Glomerular visceral epithelial cell (primary cell): ENCODE measurements around the gene GALNT2.

Experiments
- DNase-seq: peaks from one replicate; pipeline ENCODE4 v3.0.0-alpha.2; 2016; ENCODE audit errors: extremely low spot score

Gene GALNT2

GRCh38 chr1:230256896-230257295 is 189.9 kb downstream of the GALNT2 start:
- no peak for DNase-seq

GRCh38 chr1:230259621-230260020 is 192.6 kb downstream of the GALNT2 start:
- no peak for DNase-seq

GRCh38 chr1:230260831-230261230 is 193.8 kb downstream of the GALNT2 start:
- DNase-seq: no peak

GRCh38 chr1:230261928-230262650 is 195.1 kb downstream of the GALNT2 start:
- DNase-seq: no peak

- no peak for DNase-seq
Observed at GRCh38 chr1:230262867-230263567, 196.0 kb downstream of the GALNT2 start.

- no peak for DNase-seq
Observed at GRCh38 chr1:230263568-230264195, 196.6 kb downstream of the GALNT2 start.

GRCh38 chr1:230264342-230264741 is 197.3 kb downstream of the GALNT2 start:
- no peak for DNase-seq

GRCh38 chr1:230265200-230266115 is 198.4 kb downstream of the GALNT2 start:
- DNase-seq: no peak

- no peak for DNase-seq
Observed at GRCh38 chr1:230266456-230266855, 199.4 kb downstream of the GALNT2 start.

- no peak for DNase-seq
Observed at GRCh38 chr1:230267338-230268065, 200.5 kb downstream of the GALNT2 start.

GRCh38 chr1:230268371-230269170 is 201.5 kb downstream of the GALNT2 start:
- peak; percentile 69 for DNase-seq

- DNase-seq: no peak
Observed at GRCh38 chr1:230270185-230270558, 203.1 kb downstream of the GALNT2 start.

GRCh38 chr1:230270559-230271281 is 203.7 kb downstream of the GALNT2 start:
- DNase-seq: no peak

- DNase-seq: no peak
Observed at GRCh38 chr1:230271300-230272035, 204.4 kb downstream of the GALNT2 start.

- no peak for DNase-seq
Observed at GRCh38 chr1:230272557-230272956, 205.5 kb downstream of the GALNT2 start.

GRCh38 chr1:230273141-230273710 is 206.2 kb downstream of the GALNT2 start:
- no peak for DNase-seq

GRCh38 chr1:230274254-230274653 is 207.2 kb downstream of the GALNT2 start:
- no peak for DNase-seq

GRCh38 chr1:230276401-230276800 is 209.4 kb downstream of the GALNT2 start:
- no peak for DNase-seq
